Activated T-cell treated with anti-CD3 and anti-CD28 coated beads for 24 hours (primary cell): Measurements from ENCODE around the gene MARK3.

ENCODE experiments used
- DNase-seq: peaks from one replicate; pipeline ENCODE4 v3.0.0-alpha.2; 2020; ENCODE audit warnings: low read depth

MARK3 gene

DNA sequence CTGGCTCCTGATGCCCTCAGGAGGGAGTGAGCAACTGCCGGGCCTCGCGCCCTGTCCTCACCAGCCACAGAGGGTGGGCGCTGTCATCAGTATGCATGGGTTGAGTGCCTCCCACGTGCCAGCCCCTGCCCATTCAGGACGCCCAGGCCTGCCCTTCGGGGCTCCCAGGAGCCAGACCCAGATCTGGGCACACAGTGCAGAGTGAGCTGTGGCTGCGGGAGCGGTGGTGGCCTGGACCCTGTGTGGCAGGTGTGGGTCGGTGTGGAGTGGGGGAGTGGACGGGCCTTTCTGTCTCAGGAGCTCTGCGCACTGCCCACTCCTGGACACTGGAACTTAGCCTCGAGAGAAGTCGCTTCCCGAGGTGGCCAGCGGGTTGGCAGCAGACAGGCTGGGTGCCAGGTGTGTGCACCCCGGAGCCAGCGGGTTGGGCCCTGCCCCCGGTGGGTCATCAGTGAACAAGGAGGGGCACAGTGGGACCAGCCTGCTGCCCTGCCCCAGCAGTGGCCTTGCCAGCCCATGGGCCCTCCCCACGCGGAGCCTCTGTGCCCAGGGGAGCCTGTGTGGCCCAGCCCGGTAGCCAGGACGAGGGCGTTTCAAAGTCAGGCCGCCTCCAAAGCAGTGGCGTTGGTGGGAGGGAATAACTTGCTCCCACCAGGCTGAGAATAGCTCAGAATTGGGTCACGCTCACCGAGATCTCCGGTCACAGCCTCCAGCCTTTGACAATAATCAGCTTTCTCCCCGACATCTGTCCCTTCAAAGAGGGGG is 153.3 kb downstream of the MARK3 start:
- no peak for DNase-seq

DNA sequence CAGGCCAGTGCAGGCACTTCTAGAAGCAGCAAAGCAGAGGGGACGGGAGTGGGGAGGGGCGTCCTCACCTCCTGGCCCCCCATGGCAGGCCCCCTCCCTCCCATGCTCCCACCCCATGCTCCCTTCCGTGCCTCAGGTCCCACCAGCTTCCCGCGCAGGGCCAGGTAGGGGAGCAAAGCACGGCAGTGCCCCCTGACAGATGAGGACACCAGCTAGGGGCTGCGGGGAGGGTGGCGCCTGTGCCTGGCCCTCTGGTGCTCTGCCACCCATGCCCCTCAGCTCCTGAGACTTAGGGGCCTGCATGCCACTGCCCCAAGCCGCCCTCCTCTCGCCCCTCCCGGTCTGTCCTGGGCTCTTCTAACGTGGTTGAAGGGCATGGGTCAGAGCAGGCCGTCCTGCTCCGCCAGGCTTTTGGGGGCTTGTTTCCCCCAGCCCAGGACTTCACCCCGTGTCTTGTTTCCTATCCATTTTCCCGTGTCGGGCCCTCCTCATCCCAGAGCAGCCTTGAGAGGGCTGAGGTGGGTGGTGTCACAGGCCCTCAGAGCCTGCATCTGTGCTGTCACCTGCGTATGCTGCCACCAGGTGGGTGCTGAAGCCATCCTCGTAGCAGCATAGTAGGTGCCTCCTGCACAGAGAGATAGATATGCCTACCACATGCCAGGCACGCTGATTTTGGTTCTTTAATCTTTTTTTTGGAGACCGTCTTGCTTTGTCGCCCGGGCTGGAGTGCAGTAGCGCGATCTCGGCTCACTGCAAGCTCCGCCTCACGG is 154.0 kb downstream of the MARK3 start:
- no peak for DNase-seq

DNA sequence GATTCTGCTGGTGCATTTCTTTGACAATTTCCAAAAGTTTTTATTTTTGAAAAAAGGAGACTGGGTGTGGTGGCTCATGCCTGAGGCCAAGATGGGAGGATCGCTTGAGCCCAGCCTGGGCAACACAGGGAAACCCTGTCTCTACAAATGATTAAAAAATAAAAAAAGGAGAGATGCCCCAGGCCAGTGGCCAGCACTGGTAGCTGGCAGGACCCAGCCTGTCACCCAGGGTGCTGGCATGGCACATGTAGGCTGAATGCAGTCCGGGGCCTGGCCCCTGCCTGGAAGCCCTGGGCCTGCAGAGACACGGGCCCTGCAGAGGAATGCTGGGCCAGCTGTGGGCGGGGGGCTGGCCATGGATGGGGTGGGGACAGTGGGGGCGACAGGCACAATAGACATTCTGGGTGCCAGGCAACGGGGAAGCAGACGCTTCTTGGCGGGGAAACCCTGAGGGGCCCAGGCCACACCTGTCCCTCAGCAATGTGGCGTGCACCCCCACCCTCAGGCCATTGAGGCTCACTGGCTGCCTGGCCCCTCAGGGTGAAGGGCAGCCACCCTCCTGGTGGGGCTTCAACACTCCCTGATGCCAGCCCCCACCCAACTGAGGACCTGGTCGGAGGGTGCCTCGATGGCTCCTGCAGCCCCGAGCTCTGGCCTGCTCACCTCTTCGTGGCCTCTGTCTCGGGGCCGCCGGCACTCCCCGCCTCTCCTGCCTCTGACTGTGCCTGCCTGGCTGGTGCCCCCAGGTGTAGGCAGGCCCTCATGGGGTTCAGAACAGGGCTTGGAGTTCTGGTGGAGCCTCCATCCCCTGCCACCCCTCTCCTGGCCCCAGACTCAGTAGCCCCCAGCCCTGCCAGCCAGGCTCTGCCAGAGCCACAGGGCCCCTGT is 155.8 kb downstream of the MARK3 start:
- DNase-seq = no peak

DNA sequence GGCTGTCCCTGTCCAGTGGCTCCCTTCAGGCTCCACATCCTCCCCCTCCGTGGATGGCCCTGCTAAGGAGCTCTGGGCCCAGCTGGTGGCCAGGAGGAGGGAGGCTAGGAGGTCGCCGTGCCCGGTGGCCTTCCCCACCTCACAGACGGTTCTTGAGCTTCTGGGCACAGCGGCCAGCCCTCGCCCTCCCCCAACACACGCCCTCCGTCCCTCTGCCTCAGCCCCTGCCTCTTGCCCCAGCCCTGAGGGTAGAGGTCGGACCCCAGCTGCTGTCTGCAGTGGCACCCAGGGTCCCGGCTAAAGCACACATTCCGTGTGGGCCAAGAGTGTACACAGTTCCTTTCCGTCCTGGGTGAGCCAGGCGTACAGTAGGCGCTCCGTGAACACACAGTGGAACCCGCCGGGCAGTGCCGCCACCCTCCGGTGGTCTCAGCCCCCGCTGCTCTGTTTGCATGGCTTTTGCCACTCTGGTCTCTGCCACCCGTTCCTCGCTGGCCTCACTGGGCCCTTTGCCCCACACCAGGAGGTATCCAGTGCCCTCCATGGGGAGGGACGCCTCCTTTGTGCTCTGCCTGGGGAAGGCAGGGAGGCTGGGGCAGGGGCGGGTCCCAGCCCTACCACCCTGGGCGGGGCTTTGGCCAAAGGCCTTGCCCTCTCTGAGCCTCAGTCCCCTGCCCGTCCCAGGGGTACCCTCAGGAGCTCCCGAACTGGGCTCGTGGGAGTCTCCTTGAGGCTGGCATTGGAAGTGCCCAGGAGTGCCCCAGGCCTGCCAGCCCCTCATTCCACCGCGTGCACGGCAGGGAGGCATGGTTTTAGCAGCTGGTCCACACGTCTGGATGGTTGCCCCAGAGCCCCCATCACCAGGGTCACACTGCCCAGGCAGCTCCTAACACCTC is 156.7 kb downstream of the MARK3 start:
- DNase-seq = no peak

DNA sequence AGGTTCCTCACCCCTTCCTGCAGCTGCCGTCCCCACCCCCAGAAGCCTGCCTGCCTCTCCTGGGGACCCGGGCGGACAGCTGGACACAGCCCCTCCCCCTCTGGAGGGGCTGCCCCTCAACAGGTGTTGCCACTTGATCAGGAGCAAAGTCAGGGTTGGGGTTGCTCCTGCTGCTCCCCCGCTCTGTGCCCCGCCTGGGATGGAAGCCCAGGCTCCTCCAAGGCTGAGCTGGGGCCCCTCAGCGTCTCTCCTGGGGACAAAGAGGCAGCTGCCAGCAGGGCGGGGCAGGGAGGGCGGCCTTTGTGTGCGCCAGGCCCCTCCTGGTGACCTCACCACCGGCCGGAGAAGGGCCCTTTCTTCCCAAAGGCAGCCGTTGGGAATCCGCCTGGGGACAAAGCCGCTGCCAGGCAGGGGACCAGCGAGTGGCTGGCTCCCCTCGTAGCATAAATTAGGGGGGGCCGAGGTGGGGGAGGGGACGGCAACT is 157.4 kb downstream of the MARK3 start:
- DNase-seq = no peak

DNA sequence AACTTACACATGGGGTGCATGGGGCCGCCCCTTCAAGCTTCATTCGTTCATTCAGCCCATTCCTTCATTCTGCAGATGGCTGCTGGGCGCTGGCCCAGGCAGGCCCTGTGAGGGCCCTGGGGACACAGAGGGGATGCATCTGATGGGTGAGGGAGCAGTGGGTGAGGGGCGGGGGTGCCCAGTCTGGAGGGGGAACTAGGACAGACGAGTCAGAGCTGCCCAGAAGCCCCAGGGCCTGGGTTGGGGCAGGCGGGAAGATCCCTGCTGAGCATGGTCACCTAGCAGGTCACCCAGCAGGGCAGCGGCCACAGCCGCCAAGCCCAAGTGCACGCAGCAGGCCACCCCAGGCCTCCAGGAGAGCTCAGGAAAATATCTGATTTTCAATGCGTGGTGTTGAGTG is 157.9 kb downstream of the MARK3 start:
- DNase-seq = no peak

DNA sequence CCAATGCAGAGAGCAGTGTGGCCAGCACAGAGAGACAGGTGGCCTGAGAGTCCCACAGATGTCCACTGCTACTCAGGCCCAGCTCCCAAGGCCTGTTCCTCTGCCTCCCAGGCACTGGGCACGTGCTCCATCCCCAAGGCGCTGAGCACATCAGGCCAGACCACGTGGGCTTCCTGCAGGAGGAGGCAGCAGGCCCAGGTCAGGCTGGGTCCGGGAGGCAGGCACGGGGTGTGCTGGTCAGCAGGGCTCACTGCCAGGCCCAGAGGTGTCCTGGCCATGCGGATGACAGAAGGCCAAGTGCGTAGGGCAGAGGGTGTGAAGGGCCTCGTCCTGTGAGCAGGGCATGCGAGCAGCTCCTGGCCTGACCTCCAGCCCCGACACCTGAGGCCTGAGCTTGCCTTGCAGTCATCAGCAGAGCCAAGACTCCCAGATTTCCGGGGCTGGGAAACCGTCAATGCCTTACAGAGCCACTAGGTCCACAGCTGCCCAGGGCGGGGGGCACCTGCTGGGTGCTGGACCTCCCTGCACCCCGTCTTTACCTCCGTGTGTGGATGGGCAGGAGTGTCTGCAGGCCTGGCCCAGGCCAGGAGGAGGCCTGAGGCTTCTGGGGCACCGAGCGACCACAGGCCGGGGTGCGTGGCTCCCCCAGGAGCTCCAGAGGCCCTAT is 158.6 kb downstream of the MARK3 start:
- no peak for DNase-seq

DNA sequence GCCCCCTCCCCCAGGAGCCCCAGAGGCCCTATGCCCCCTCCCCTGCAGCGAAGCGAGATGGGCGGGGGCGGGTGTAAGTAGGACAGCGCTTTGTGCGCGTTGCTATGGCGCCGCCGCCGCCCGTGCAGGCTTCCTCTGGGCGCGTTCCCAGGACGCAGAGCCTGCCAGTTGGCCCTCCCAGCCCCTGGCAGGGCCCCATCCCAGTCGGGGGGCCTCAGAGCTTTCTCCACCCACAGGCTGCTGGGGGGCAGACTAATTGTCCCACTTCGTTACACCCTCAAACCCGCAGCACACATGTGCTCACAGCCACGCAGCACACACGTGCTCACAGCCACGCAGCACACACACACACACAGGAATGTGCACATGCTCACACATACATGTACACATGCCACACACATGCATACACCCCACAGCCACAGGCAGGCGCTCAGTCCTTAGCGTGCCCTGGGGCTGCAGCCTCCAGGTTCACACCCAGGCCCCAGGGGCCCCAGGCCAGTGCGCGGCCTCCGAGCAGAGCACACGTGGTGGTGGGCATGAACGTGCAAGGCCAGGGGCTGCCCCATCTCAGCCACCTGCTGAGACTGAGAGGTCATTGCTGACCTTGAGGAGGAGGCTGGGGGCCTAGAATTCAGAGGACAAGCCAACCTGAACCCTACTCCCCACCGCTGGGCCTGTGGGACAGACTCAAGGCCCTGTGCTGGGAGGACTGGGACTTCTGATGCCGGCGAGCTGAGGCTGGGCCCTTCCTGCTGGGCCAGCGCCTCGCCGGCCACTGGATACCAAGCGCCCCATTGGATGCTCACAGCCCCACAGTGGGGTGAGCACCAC is 159.4 kb downstream of the MARK3 start:
- no peak for DNase-seq

DNA sequence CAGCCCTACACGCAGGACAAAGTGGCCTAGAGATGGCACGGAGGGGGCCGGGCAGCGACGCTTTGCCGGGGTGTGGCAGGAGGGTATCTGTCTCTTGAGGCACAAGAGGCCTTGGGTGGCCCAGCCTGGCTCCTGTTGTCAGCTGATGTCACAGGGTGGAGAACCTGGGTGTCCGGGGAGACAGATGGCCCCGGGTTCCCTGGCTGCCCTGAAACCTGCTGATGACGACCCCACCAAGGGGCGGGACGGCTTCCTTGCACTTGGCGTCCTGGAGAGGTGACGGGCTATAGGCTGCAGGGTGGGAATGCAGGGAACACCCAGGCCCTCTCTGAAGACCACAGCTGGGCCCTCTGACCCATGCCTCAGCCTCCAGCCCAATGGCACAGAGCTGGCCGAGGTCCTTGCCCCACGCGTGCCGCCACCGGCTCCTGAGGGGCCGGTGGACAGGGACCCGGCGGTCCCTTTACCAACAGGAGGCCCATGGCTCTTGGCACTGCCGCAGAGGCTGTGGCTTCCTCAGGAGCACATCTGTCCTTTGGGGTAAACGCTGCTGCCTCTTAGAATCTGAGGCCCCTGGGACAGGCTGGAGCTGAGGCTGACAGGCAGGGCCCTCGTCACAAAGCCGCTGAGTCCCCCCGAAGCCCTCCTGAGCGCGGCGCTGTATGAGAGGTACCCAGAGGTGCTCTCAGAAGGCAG is 160.2 kb downstream of the MARK3 start:
- no peak for DNase-seq

DNA sequence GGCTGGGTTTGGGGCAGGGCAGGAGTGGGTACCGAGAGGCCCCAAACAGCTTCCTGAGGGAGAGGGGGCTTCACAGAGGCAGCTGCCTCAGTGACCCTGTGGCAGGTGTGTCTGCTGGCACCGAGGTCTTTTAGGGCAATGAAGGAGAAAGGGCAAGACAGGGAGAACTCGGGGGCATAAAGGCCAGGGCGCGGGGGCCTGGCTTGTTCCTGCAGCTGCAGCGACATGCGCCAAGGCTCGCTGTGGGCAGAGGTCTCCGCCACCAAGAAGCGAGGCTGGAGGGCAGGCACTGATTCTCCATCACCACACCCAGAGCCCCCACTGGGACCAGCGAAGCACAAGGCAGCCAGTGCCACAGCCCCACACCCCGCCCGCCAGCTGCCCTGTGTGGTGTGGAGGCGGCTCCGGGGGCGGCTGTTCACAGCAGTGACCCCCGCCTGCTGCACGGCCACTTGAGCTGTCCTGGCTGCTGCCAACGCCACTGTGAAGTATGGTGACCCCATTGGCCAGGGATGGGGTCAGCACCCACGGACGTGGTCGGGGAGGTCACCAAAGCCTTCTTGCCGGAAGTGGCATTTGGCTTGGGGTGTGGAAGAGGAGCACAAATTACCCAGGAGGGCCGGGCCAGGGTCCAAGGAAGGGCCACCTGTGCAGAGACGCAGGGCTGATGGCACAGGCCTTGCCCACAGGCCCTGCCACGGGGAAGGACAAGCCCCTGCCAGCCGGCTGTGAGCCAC is 160.9 kb downstream of the MARK3 start:
- no peak for DNase-seq

DNA sequence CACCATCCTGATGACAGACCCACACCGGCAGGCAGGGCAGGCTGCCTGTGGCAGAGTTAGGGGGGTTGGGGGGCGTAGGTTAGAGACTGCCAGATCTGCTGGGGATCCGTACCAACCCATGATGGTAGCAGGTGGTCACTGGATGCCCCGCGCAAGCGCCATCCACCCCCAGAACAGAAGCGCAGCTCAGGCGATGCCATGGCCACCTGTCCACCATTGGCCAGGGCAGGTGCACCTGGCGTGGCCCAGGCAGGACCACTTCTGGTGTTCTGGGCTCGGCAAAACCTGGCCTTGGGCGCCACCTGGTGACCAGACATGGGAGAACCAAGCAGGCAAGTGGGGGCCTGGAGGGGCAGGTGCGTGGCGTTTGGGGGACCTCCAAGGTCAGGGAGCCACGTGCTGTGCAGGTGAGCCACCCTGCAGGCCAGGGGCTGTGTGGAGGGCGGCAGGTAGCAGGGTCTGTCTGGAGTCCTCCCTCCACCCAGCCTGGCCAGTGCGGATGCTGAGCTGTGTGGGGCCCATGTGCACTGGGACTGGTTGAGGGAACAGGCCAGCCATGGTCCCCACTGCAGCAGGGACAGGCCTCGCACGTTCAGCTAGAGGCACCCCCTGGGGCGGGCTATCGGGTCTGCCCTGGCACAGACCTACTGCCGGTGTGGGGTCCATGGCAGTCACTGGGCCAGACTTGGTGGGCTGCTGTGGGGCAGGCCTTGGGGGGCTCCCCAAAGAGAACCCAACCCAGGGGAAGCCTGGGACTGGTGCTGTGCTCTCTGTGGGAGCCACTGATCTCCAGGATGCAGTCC is 161.6 kb downstream of the MARK3 start:
- DNase-seq = peak; percentile 69

DNA sequence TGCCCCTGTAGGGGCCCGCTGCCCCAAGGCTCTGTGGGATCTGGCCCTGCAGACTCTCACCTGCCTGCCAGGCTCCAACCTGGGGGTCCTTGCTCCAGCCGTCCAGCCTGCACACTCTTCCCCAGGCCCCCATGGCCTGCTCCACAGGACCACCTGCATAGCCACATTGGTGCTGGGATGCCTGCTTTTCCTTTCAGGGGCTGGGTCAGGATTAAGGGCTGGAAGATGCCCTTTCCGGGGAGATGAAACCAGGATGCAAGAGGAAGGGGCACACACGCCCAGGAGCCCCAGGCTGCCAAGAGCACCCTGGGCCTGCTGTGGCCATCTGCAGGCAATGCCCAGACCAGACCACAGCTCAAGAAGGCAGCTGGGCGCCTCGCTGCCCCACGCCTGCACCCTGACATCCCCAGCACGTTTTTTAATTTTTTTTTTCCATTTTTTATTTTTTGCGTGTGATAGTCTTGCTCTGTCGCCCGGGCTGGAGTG is 162.3 kb downstream of the MARK3 start:
- DNase-seq = no peak

DNA sequence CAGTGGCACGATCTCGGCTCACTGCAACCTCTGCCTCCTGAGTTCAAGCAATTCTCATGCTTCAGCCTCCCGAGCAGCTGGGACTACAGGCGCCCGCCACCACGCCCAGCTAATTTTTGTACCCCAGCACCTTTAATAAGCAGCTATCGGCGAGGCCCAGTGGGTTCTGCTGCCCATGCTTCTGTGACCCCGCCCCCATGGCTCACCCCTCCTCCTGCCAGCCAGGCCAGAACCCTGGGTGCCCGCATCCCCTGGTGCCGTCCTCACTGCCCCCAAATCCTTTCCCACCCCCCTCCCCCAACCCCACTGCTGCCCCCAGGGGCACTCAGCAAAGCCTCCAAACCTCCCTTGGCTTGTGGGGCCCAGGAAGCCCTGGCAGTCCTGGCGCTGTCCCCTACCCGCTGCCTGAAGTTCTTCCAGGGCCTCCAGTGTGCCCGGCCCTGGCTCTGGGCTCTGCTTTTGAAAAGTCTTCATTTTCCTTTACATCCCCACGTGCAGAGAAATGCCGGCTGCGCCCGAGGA is 162.8 kb downstream of the MARK3 start:
- no peak for DNase-seq

DNA sequence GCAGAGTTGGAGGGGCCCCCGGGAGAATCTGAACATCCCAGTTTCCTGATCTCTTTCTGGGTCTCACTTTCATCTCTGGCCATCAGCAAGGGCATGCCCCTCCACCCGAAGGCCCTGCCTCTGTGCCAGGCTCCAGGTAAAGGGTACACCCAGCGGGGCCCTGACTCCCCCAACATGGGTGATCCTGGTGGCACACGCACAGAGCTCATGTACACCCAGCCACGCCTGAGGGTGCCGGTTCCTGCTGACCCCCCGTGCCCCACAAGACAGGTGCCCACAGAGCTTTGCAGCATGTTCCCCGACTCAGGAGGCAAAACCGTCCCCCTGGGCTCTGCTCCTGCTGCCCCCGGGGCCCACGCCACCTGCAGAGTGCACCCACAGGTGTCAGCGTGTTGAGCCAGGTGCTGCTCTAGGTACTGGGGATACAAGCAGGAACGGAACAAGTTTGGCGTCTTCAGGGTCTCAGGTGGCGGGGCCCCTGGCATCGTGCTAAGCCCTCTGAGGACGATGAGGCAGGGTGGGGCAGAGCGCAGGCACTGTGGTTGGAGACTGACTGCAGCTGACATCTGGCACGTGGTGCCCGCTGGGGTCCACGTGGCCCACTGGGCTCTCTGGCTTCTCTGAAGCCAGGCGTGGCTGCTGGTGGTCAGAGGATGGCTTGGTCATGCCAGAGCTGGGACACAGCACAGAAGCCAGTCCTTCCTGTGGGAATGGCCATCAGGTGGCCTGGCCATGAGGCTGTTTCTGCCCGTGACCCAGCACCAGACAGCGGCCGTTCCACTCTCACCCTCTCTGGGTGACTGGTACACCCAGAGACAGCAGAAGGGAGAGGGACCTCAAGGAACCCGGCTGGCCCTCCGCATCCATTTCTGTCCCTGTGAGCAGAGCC is 163.5 kb downstream of the MARK3 start:
- no peak for DNase-seq

DNA sequence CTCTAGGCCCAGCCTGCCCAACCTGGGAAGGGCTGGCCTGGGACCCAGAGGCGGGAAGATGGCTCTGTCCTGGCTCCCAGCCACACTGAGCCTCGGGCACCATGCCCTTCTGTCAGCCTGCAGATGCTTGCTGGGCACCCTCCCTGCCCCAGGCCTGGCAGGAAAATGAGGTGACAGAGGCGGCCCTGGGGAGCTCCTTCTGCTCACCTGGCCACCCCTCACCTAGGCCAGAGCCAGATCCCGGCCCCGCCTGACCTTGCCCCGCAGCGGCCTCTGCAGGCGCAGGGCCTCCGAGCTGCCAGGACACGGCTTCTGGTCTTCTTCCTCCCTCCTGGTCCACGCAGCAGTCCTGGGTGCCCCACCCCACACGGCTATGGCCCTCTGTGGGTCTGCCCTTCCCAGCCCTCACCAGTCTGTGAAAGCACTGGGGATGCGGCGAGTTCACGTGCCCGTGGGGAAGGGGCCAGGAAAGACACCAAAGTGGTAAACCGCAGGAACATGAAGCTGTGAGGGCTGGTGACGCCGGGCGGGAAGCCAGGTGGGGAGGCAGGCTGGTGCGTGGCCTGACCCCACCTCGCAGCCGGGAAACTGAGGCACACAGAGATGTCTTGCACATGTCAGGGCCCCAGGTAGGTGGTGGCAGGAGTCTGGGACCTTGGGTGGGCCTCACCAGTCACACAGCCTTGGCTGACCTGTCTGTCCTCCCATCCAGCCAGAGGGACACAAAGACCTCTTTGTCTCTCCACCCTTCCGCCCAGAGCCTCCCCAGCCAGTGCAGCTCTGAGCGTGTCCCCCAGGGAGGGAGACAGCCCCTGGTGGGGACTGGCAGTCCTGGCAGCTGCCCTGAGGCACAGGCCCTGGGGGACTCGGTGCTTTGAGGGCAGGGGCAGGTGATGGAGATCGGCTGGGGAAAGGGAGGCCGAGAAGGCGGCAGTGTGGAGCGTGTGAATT is 164.4 kb downstream of the MARK3 start:
- DNase-seq = no peak
